OCI-LY7 (cell line): ENCODE measurements around the gene CRCP.
"Not testable (repeated sequence)": the region's sequence is repeated elsewhere in the genome, so short reads cannot be mapped to it uniquely, and the experiment has no call there.

Experiments
- EZH2phosphoT487 ChIP-seq: fragments of 200-600 bp; sonication (generic); IDR thresholded peaks from 2 replicates; pipeline ENCODE4 v1.6.1; 2018; ENCODE audit warnings: low read depth, borderline replicate concordance, mild to moderate bottlenecking, mixed run types, antibody characterized with exemption, low read length, moderate library complexity, mixed read lengths
- TF ChIP-seq, protein P1 (sequence below): fragments of 200-600 bp; sonication (generic); conservative IDR thresholded peaks from 2 replicates; pipeline ENCODE4 v1.5.1; 2014; ENCODE audit warnings: mild to moderate bottlenecking, antibody characterized with exemption, low read length, moderate library complexity, mixed read lengths

DNA sequence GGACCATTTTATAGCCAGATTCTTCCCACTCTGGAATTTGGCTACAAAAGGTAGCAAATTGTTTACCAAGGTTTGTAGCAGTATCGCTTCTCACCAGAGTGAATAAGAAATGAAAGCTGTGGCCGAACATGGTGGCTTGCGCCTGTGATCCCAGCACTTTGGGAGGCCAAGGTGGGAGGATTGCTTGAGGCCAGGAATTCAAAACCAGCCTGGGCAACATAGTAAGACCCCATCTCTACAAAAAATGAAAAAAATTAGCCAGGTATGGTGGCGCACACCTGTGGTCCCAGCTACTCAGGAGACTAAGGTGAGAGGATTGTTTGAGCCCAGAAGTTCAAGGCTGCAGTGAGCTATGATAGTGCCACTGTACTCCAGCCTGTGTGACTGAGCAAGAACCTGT is 33.0 kb downstream of the CRCP start:
- TF ChIP-seq, protein P1, sequence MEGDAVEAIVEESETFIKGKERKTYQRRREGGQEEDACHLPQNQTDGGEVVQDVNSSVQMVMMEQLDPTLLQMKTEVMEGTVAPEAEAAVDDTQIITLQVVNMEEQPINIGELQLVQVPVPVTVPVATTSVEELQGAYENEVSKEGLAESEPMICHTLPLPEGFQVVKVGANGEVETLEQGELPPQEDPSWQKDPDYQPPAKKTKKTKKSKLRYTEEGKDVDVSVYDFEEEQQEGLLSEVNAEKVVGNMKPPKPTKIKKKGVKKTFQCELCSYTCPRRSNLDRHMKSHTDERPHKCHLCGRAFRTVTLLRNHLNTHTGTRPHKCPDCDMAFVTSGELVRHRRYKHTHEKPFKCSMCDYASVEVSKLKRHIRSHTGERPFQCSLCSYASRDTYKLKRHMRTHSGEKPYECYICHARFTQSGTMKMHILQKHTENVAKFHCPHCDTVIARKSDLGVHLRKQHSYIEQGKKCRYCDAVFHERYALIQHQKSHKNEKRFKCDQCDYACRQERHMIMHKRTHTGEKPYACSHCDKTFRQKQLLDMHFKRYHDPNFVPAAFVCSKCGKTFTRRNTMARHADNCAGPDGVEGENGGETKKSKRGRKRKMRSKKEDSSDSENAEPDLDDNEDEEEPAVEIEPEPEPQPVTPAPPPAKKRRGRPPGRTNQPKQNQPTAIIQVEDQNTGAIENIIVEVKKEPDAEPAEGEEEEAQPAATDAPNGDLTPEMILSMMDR: not testable (repeated sequence)
- not testable (repeated sequence) for TF ChIP-seq EZH2phosphoT487
